Measurements from ENCODE around the gene AMOT.

AMOT gene

GRCh38 chrX:112851806-112852205 is 11.2 kb upstream of the AMOT start:
- ATAC-seq: no peak
- Mint-ChIP-seq H3K27me3 (peaks cover 3% of the 10 kb centered on the region), H3K9me3 (no peaks in the 10 kb centered on the region), H3K4me1 (peaks cover 17% of the 10 kb centered on the region), H3K4me3 (no peak overlapping the region), H3K36me3 (ENCODE audit: low read depth) (no peaks in the 10 kb centered on the region), H3K27ac (no peak overlapping the region)
- no peak for DNase-seq

DNA sequence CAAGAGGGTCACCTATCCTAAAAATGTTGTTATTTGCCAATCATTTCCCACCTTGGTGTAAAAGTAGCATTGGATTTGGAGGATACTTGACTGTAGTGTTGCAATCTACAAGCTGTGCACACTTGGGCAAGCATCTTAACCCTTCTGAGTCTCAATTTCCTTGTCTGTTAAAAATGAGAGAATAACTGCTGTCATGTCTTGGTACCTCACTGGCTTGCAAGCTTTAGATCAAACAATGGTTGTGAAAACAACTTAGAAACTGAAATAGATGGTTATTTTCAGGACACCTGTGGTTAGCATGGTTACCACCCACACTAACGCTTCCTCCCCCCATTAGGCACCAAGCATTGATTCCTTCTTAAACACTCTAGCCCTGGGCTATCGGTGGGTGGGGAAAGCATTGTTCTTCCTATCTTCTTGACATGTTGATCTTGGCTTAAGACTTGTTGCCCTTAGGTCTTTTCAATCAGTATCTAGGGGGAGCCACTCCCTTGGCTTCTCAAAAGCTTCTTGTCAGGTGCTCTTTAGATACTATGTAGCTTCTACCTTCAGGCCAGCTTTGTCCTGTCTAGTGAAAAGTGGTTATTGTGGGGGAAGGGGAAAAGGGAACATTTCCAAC is 10.6 kb upstream of the AMOT start:
- DNase-seq (no peak), ATAC-seq (peak; percentile 43)
- Mint-ChIP-seq H3K4me3 (peak overlapping the region; percentile 4), H3K27me3 (no peaks in the 10 kb centered on the region), H3K27ac (no peak overlapping the region), H3K36me3 (ENCODE audit: low read depth) (no peaks in the 10 kb centered on the region), H3K4me1 (peaks cover 15% of the 10 kb centered on the region), H3K9me3 (no peaks in the 10 kb centered on the region)

DNA sequence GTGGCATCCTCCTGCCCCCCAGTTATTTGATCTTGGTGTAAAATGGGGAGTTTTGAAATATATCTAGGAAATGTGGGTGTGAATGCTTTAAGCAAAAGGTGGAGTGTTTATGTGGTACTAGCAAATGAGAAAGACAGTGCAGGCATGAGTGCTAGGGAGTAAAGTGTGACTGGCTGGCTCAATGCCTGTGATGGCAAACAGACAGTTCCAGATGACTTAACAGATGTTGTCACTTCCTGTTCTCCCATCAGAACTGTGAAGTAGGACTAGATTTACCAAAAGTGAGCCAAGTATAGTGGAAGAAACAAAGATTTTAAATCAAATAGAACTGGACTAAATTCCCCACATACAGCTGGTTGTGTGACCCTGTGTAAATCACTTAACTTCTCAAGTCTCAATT is 8.4 kb upstream of the AMOT start:
- Mint-ChIP-seq H3K9me3 (no peaks in the 10 kb centered on the region), H3K4me1 (peaks cover 21% of the 10 kb centered on the region), H3K4me3 (no peak overlapping the region), H3K27ac (no peak overlapping the region), H3K36me3 (ENCODE audit: low read depth) (no peaks in the 10 kb centered on the region), H3K27me3 (no peaks in the 10 kb centered on the region)
- no peak for ATAC-seq
- no peak for DNase-seq

DNA sequence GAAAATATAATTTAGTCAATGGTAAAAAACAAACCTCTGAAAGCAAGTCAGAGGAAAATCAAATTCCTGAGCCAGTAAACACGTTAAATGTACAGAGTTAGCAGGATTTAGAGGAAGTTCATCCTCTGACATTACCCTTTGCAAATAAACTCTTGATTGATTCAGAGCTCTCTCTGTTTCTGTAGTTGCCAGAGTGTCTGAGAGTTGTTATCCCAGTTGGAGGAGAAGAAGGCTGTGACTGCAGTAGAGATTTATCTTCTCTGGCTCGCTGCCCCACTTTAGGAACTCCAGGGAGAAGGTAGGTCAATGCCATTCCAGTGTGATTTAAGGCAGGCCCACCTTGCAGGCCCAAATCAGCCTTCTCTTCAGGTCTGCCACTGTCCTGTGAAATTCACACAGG is 6.2 kb upstream of the AMOT start:
- Mint-ChIP-seq H3K4me3 (no peak overlapping the region), H3K4me1 (peaks cover 20% of the 10 kb centered on the region), H3K27ac (no peak overlapping the region), H3K27me3 (no peaks in the 10 kb centered on the region), H3K9me3 (no peaks in the 10 kb centered on the region), H3K36me3 (ENCODE audit: low read depth) (no peaks in the 10 kb centered on the region)
- DNase-seq: no peak
- ATAC-seq: no peak

- Mint-ChIP-seq H3K27ac (no peak overlapping the region), H3K27me3 (no peaks in the 10 kb centered on the region), H3K36me3 (ENCODE audit: low read depth) (no peaks in the 10 kb centered on the region), H3K4me3 (no peak overlapping the region), H3K4me1 (peaks cover 16% of the 10 kb centered on the region), H3K9me3 (no peaks in the 10 kb centered on the region)
- DNase-seq (no peak), ATAC-seq (no peak)
These were observed 5.6 kb upstream of the AMOT start for GRCh38 chrX:112846187-112846586.

DNA sequence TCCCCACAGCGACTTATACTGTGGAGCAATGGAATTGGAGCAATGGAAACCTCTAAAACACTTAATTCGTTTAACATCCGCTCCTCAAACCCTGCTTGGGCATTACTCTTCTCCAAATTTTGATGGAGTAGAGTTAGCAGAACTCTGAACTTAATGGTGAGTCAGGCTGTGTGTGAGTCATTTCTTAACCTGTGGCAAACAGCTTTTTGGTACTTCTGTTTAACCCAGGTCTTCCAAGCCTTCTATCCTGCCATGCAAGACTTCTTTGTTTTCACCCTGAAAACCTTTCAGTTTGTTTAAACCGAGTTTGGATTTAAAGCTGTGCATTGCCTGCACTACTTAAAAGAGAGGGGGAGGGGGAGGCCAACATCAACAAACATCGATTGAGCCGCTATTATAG is 3.6 kb upstream of the AMOT start:
- H3K27me3 Mint-ChIP-seq: peaks cover 7% of the 10 kb centered on the region
- H3K36me3 Mint-ChIP-seq (ENCODE audit: low read depth): no peaks in the 10 kb centered on the region
- ATAC-seq: no peak
- no peak overlapping the region for H3K27ac Mint-ChIP-seq
- H3K4me3 Mint-ChIP-seq: no peak overlapping the region
- no peak for DNase-seq
- no peaks in the 10 kb centered on the region for H3K9me3 Mint-ChIP-seq
- peaks cover 19% of the 10 kb centered on the region for H3K4me1 Mint-ChIP-seq

GRCh38 chrX:112841820-112842157 is 1.2 kb upstream of the AMOT start:
- H3K27ac Mint-ChIP-seq: no peak overlapping the region
- H3K4me3 Mint-ChIP-seq: peak overlapping the region; percentile 57
- H3K9me3 Mint-ChIP-seq: no peaks in the 10 kb centered on the region
- DNase-seq (no peak), ATAC-seq (no peak)
- peaks cover 19% of the 10 kb centered on the region for H3K4me1 Mint-ChIP-seq
- no peaks in the 10 kb centered on the region for H3K36me3 Mint-ChIP-seq (ENCODE audit: low read depth)
- peaks cover 7% of the 10 kb centered on the region for H3K27me3 Mint-ChIP-seq

- DNase-seq (peak; percentile 64), ATAC-seq (peak; percentile 96)
- no peak overlapping the region for H3K27ac Mint-ChIP-seq
- peaks cover 19% of the 10 kb centered on the region for H3K4me1 Mint-ChIP-seq
- peaks cover 7% of the 10 kb centered on the region for H3K27me3 Mint-ChIP-seq
- H3K9me3 Mint-ChIP-seq: no peaks in the 10 kb centered on the region
- peak overlapping the region; percentile 85 for H3K4me3 Mint-ChIP-seq
- no peaks in the 10 kb centered on the region for H3K36me3 Mint-ChIP-seq (ENCODE audit: low read depth)
These were observed 636 bp upstream of the AMOT start for GRCh38 chrX:112841114-112841819.

GRCh38 chrX:112839856-112840255 is 775 bp downstream of the AMOT start:
- DNase-seq (no peak), ATAC-seq (no peak)
- H3K4me3 Mint-ChIP-seq: peak overlapping the region; percentile 85
- H3K9me3 Mint-ChIP-seq: no peaks in the 10 kb centered on the region
- peaks cover 7% of the 10 kb centered on the region for H3K27me3 Mint-ChIP-seq
- H3K4me1 Mint-ChIP-seq: peaks cover 19% of the 10 kb centered on the region
- no peak overlapping the region for H3K27ac Mint-ChIP-seq
- no peaks in the 10 kb centered on the region for H3K36me3 Mint-ChIP-seq (ENCODE audit: low read depth)

- ATAC-seq (no peak), DNase-seq (no peak)
- Mint-ChIP-seq H3K9me3 (no peaks in the 10 kb centered on the region), H3K4me1 (peaks cover 11% of the 10 kb centered on the region), H3K27me3 (peaks cover 7% of the 10 kb centered on the region), H3K4me3 (no peak overlapping the region), H3K27ac (no peak overlapping the region), H3K36me3 (ENCODE audit: low read depth) (no peaks in the 10 kb centered on the region)
These were observed 3.1 kb downstream of the AMOT start for GRCh38 chrX:112837531-112837930.

- Mint-ChIP-seq H3K4me1 (peaks cover 4% of the 10 kb centered on the region), H3K36me3 (ENCODE audit: low read depth) (no peaks in the 10 kb centered on the region), H3K27me3 (peaks cover 5% of the 10 kb centered on the region), H3K9me3 (no peaks in the 10 kb centered on the region), H3K27ac (no peak overlapping the region), H3K4me3 (no peak overlapping the region)
- DNase-seq: no peak
- no peak for ATAC-seq
These were observed 5.6 kb downstream of the AMOT start for GRCh38 chrX:112835019-112835418.

- no peaks in the 10 kb centered on the region for H3K4me1 Mint-ChIP-seq
- ATAC-seq (no peak), DNase-seq (no peak)
- H3K4me3 Mint-ChIP-seq: no peak overlapping the region
- H3K36me3 Mint-ChIP-seq (ENCODE audit: low read depth): no peaks in the 10 kb centered on the region
- no peaks in the 10 kb centered on the region for H3K27me3 Mint-ChIP-seq
- no peaks in the 10 kb centered on the region for H3K9me3 Mint-ChIP-seq
- H3K27ac Mint-ChIP-seq: no peak overlapping the region
These were observed 6.4 kb downstream of the AMOT start for GRCh38 chrX:112834031-112834845.

GRCh38 chrX:112832481-112833095 is 8.0 kb downstream of the AMOT start:
- Mint-ChIP-seq H3K4me3 (no peak overlapping the region), H3K9me3 (no peaks in the 10 kb centered on the region), H3K36me3 (ENCODE audit: low read depth) (no peaks in the 10 kb centered on the region), H3K4me1 (no peaks in the 10 kb centered on the region), H3K27me3 (no peaks in the 10 kb centered on the region), H3K27ac (no peak overlapping the region)
- ATAC-seq (no peak), DNase-seq (no peak)

DNA sequence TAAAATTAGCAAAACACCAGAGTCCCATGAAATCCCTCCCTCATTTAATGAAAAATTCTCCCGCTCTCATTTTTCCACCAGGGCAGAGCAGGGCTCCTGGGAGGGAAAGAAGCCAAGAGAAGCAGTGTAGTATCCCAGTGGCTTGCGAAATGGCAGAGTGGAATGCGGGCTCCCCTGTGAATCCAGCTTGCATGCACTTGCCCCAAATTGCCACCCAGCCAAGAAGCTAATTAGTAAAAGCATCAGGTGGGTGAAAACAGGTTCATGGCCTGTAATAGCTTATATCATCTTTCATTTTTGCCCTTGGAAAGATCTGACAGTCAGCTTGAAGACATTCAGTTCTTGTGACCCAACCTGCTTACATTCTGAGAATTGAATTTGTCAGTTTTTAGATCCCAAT is 10.1 kb downstream of the AMOT start:
- H3K27ac Mint-ChIP-seq: no peak overlapping the region
- no peaks in the 10 kb centered on the region for H3K36me3 Mint-ChIP-seq (ENCODE audit: low read depth)
- no peaks in the 10 kb centered on the region for H3K9me3 Mint-ChIP-seq
- DNase-seq: no peak
- no peaks in the 10 kb centered on the region for H3K27me3 Mint-ChIP-seq
- no peaks in the 10 kb centered on the region for H3K4me1 Mint-ChIP-seq
- H3K4me3 Mint-ChIP-seq: no peak overlapping the region
- ATAC-seq: no peak

Data from activated naive CD8-positive, alpha-beta T cell treated with anti-CD3 and anti-CD28 coated beads, Interleukin-2, amount 50 U/mL, for 24 hours (primary cell).